ES-I3 (cell line): ENCODE measurements around the gene PDHX.
"Not testable (repeated sequence)": the region's sequence is repeated elsewhere in the genome, so short reads cannot be mapped to it uniquely, and the experiment has no call there.

Experiments
- H3K36me3 ChIP-seq: 2 replicates; pipeline ENCODE4 v1.6.1; 2013; ENCODE audit warnings: mild to moderate bottlenecking, low read length, control low read depth, moderate library complexity; ENCODE audit not compliant: insufficient read depth
- H3K4me1 ChIP-seq: 2 replicates; pipeline ENCODE4 v1.6.1; 2013; ENCODE audit warnings: mild to moderate bottlenecking, control low read depth, low read length; ENCODE audit not compliant: insufficient read depth
- H3K9ac ChIP-seq: 2 replicates; pipeline ENCODE4 v1.6.1; 2013; ENCODE audit warnings: low read depth, mild to moderate bottlenecking, low read length, moderate library complexity
- H3K9me3 ChIP-seq: 2 replicates; pipeline ENCODE4 v1.6.1; 2013; ENCODE audit warnings: mild to moderate bottlenecking, low read length, moderate library complexity; ENCODE audit not compliant: control insufficient read depth, insufficient read depth

Gene PDHX

GRCh38 chr11:34916015-34916842, at the start of gene PDHX, which contains the start of gene APIP:
TSS of gene PDHX (plus strand) at chr11:34916618. CDS start at chr11:34916656, 38 bp downstream.
TSS of gene APIP (minus strand) at chr11:34916379. CDS start at chr11:34916284, 95 bp downstream.
- Histone ChIP-seq H3K4me1 (peaks cover 7% of the 10 kb centered on the region; the same call in 1 of the 2 replicates), H3K36me3 (no peaks in the 10 kb centered on the region; the same call in 1 of the 2 replicates), H3K9me3 (no peaks in the 10 kb centered on the region), H3K9ac (peak within 1 kb of the TSS; percentile 99)

- H3K4me1 ChIP-seq, result no peaks in the 10 kb centered on the region
These were observed 47.0 kb upstream of the PDHX start for GRCh38 chr11:34869425-34869824.

DNA sequence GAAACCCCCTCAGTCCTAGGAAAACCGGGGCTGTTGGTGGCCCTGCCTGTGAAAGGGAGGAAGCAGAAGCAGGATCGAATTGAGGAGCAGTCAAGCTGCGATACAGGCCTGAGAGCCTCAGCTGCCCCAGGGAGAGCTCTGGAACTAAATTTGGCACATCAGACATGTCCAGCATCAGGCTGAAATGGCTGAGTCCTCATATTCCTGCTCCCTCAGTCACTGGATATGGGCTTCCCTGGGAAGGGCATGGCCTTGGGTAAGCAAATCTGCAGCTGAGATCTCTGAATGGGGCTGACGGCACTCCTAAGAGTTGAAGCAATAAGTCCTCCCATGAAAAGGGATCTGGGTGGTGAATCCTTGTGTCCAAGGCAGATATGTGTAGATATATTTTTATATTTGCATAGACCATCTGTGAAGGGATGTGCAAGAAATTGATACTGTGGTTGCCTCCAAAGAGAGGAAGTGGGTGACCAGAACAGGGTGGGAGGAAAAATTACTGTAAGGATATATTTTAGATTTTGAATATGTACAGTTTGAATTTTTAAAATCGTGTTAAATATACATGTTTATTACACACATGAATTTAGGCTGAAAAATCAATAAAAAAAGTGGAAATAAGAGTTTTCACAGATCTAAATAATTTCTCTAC, 45.7 kb upstream of the PDHX start:
- Histone ChIP-seq H3K4me1 (no peaks in the 10 kb centered on the region), H3K36me3 (peaks cover 4% of the 10 kb centered on the region; the same call in 1 of the 2 replicates), H3K9me3 (no peaks in the 10 kb centered on the region), H3K9ac (no peak overlapping the region)

More at GRCh38 chr11:34869425-34869824, 47.0 kb upstream of the PDHX start:
- Histone ChIP-seq H3K9me3 (no peaks in the 10 kb centered on the region), H3K9ac (no peak overlapping the region), H3K36me3 (no peaks in the 10 kb centered on the region; the same call in 1 of the 2 replicates)

DNA sequence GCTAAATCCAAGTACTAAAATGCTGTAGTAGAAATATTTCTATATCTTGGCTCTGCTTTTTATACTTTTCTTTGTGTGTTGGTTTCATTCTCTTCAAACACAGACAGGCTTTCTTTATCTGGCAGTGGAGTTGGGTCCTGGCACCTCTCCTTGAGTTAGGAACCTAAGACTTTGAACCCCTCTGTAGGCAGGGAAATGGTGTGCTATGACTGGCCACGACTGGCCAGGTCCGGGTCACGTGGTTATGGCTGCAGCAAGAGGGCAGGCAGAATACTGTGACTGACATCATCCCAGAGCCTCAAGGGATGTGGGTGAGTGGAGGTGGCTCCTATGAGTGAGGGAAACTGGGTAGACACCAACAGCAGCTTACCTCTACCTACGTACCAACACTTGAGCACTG, 42.2 kb upstream of the PDHX start:
- Histone ChIP-seq H3K36me3 (peaks cover 7% of the 10 kb centered on the region; the same call in 1 of the 2 replicates), H3K4me1 (no peaks in the 10 kb centered on the region), H3K9ac (no peak overlapping the region)

DNA sequence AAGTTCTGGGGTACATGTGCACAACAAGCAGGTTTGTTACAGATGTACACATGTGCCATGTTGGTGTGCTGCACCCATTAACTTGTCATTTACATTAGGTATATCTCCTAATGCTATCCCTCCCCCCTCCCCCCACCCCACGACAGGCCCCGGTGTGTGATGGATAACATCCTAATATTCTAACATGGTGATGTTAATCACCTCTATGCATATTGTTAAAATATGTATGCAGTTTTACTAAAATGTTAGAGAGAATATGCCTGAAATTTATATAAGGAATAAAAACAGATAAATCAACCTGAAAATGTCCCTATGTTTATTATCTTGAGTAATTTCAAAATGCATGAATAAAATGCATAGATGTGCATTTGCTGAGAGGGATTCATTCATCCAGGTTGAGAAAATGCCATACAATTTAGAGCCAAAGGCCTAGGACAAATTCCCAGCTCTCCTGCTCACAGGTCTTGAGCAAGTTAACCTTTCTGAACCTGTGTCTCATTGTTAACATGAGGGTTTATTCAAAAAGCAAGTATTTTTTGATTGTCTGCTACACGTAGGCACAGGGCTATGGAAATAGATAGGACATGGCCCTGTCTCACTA, 38.9 kb upstream of the PDHX start:
- peaks cover 7% of the 10 kb centered on the region for H3K36me3 ChIP-seq
- H3K9me3 ChIP-seq, result no peaks in the 10 kb centered on the region
- H3K9ac ChIP-seq, result no peak overlapping the region
- H3K4me1 ChIP-seq, result no peaks in the 10 kb centered on the region

More for the DNA sequence above, 42.2 kb upstream of the PDHX start:
- no peaks in the 10 kb centered on the region for H3K9me3 ChIP-seq

- Histone ChIP-seq H3K4me1 (no peaks in the 10 kb centered on the region), H3K9me3 (no peaks in the 10 kb centered on the region), H3K9ac (no peak overlapping the region), H3K36me3 (peaks cover 3% of the 10 kb centered on the region; the same call in 1 of the 2 replicates)
These were observed 34.5 kb upstream of the PDHX start for GRCh38 chr11:34881900-34882299.

DNA sequence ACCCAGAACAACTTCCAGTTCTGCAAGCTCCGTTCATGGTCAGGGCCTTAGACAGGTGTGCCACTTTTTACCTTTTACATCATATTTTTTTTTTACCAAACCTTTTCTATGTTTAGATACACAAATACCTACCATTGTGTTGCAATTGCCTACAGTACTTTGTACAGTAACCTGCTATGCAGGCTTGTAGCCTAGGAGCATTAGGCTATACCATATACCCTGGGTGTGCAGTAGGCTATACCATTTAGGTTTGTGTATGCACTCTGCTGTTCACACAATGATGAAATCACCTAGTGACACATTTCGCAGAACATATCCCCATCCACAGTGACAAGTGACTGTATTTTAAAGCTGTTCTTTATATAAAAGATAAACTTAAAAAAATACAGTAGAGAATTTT, 29.8 kb upstream of the PDHX start:
- Histone ChIP-seq H3K9me3 (no peaks in the 10 kb centered on the region), H3K4me1 (no peaks in the 10 kb centered on the region), H3K36me3 (no peaks in the 10 kb centered on the region; the same call in 1 of the 2 replicates), H3K9ac (no peak overlapping the region)

DNA sequence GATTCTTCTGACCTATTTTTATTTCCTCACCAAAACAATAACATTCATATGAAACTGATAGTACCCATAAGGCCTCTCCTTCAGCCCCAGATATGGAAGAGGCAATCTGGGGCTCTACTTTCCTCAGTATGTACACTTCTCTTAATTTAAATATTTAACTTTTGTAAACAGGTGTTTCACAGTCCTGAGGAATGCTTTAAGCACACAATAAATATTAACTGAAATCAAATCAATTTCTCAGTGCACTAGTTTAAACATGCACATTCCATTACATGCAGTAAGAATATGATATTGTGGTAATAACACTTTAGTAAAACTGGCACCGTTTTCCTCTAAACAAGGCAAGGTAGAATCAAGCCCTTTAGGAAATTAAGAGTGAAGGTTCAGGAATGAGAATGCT, 29.2 kb upstream of the PDHX start:
- Histone ChIP-seq H3K36me3 (no peaks in the 10 kb centered on the region; the same call in 1 of the 2 replicates), H3K9ac (no peak overlapping the region), H3K9me3 (no peaks in the 10 kb centered on the region), H3K4me1 (no peaks in the 10 kb centered on the region)

DNA sequence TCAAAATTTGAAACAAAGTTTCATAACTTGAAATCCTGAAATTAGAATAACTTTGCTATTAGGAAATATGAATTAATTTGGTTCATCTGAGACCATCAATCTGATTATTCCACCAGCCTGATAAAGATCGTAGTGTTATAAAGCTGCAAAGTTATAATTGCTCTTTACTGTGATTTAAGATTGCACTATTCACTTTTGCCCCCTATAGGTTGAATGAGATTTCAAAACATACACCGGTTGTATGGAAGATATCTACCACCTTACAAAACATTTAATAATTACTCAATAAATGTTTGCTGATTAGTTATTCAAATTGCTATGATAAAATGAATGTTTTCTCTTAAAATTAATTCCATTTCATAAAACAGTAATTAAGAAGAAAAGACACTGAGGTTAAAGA, 26.3 kb upstream of the PDHX start:
- Histone ChIP-seq H3K4me1 (no peaks in the 10 kb centered on the region), H3K9ac (no peak overlapping the region), H3K36me3 (no peaks in the 10 kb centered on the region; the same call in 1 of the 2 replicates), H3K9me3 (no peaks in the 10 kb centered on the region)

DNA sequence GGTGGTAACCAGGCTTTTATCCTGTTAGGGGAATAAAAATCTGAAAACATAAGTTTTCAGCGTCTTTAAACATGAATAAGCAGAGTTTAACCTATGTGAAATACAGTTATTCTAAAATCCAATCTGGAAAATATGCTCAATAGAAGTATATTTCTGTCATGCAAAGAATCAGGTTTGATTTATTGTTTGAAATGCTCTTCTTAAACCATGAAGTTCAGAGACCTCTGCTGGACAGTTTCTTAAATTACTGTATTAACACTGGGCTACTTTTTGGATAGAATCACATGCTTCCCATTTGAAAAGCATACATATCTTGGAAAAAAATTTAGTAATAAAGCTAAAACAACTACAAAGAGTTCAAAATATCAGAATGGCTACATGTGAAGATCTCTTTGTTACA, 25.6 kb upstream of the PDHX start:
- H3K4me1 ChIP-seq, result no peaks in the 10 kb centered on the region
- H3K9me3 ChIP-seq, result no peaks in the 10 kb centered on the region
- H3K9ac ChIP-seq, result no peak overlapping the region
- H3K36me3 ChIP-seq, result no peaks in the 10 kb centered on the region; the same call in 1 of the 2 replicates

DNA sequence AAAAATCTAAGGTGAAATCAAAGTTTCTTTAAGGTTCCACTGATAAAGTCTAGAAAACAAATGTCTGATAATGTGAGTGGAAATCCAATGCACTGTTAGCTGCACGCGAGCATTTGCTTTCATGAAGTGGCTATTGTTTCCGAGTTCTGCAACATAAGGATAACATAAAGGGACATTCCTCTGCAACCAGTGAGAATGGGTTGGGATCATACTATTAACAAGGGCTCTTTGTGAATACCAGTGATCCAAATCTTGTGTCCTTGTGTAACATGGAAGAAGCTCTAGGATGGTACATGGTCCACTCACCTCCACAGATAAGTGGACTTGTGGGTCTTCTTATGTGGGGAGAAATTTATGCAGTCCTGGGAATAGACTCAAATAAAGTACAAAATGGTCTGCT, 24.8 kb upstream of the PDHX start:
- H3K4me1 ChIP-seq, result no peaks in the 10 kb centered on the region
- H3K9me3 ChIP-seq, result no peaks in the 10 kb centered on the region
- H3K36me3 ChIP-seq, result no peaks in the 10 kb centered on the region; the same call in 1 of the 2 replicates
- H3K9ac ChIP-seq, result no peak overlapping the region

- Histone ChIP-seq H3K9me3 (peaks cover 8% of the 10 kb centered on the region; the same call in 1 of the 2 replicates), H3K36me3 (no peaks in the 10 kb centered on the region; the same call in 1 of the 2 replicates), H3K9ac (no peak overlapping the region), H3K4me1 (no peaks in the 10 kb centered on the region)
These were observed 23.0 kb upstream of the PDHX start for GRCh38 chr11:34893416-34893815.

GRCh38 chr11:34896191-34896590, 20.2 kb upstream of the PDHX start:
- H3K36me3 ChIP-seq, H3K4me1 ChIP-seq, H3K9ac ChIP-seq: not testable (repeated sequence)
- H3K9me3 ChIP-seq, result peaks cover 24% of the 10 kb centered on the region; the same call in 1 of the 2 replicates

DNA sequence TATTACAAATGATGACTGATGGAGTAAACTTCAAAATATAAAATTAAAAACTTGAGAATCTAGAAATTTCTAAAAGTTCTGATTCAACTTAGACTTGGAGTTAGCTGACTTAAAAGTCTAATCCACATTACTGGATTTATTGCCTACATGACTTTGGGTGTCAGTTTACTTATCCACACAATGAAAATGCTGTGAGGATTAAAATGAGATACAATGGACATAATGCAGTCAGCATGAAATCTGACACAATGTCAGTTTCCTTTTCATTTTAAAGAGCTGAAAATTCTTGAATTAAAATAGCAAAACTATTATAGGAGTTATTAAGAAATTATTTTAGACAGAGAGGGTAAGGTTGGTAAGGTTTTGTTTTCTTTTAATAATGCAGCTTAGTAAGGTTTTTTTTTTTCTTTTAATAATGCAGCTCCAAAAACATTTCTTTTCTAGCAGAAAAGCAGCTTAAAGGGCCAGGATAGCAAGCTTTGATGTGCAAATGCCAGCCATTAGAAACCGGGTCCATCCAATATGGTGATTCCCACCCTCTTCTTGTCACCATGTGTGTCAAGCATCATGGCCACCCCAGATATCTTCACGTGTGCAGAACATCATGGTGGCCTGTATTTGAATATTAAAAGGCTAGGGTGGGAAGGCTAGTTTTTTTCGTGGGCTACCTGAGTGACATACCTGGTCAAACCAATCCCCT, 19.1 kb upstream of the PDHX start:
- Histone ChIP-seq H3K36me3 (no peaks in the 10 kb centered on the region), H3K9ac (no peak overlapping the region), H3K4me1 (no peaks in the 10 kb centered on the region), H3K9me3 (peaks cover 29% of the 10 kb centered on the region; the same call in 1 of the 2 replicates)
